ENCODE data around the gene WWP2. TPM values are rescaled to one million over a fixed set of nuclear protein-coding genes. Genes with fewer than 3 reads are reported as not detected.

The WWP2 gene
- total RNA-seq, 4 donors from 2014 or later = 21.9 to 32.8 (median 27.8) TPM

- no peaks in the 10 kb centered on the region for H3K27me3 ChIP-seq
- no peak for DNase-seq (ENCODE audit: extremely low spot score)
- WGBS = 100% methylated on average over 1 of the region's 2 CpGs
- TF ChIP-seq CTCF (IDR thresholded peaks at IDR 0.05) (no peak), EP300 (IDR thresholded peaks at IDR 0.05) (no peak)
- H3K36me3 ChIP-seq = peaks cover 0 to 29% (median 6%) of the 10 kb centered on the region in 4 donors
- H3K4me3 ChIP-seq = no peak overlapping the region
- intact Hi-C loops (cut with DNase I) = no loop called here
- peaks cover 19 to 32% (median 27%) of the 10 kb centered on the region in 4 donors for H3K4me1 ChIP-seq
- H3K9me3 ChIP-seq = no peaks in the 10 kb centered on the region
- no peak overlapping the region for H3K27ac ChIP-seq (replicated peaks in 1 of 4)
Observed at GRCh38 chr16:69840975-69841374, 78.8 kb downstream of the WWP2 start.

DNA sequence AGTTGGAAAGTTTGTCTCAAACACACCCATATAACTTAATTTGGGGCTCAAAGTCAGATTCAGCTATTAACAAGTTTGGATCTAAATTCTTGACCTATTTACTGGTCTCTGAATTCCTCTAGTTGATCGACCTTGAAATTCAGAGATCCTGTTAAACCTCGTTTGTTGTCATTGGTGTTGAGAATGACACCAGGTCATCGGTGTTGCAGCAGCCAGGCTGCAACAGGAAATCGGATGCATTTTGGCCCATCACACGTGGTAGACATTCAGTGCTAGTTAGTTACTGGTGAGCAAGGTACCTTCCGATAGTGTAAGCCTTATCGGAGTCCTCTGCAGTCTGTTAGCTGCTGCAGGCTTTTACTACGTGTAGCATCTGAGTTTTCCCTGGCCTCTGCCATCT lies 82.3 kb downstream of the WWP2 start:
- DNase-seq (ENCODE audit: extremely low spot score) = no peak
- H3K4me1 ChIP-seq = peaks cover 30 to 39% (median 35%) of the 10 kb centered on the region in 4 donors
- no peak for TF ChIP-seq POLR2A (IDR thresholded peaks at IDR 0.05; ENCODE audit: low read depth)
- no peak for TF ChIP-seq CTCF (IDR thresholded peaks at IDR 0.05)
- TF ChIP-seq EP300 (IDR thresholded peaks at IDR 0.05) = no peak
- no peak for TF ChIP-seq POLR2AphosphoS5 (IDR thresholded peaks at IDR 0.05)
- H3K36me3 ChIP-seq = peaks cover 0 to 29% (median 6%) of the 10 kb centered on the region in 4 donors
- H3K27ac ChIP-seq (replicated peaks in 1 of 4) = no peak overlapping the region
- H3K4me3 ChIP-seq = no peak overlapping the region
- no peaks in the 10 kb centered on the region for H3K9me3 ChIP-seq
- WGBS = 83% methylated on average over 7 of the region's 8 CpGs
- no peaks in the 10 kb centered on the region for H3K27me3 ChIP-seq
- intact Hi-C loops (cut with DNase I) = no loop called here

DNA sequence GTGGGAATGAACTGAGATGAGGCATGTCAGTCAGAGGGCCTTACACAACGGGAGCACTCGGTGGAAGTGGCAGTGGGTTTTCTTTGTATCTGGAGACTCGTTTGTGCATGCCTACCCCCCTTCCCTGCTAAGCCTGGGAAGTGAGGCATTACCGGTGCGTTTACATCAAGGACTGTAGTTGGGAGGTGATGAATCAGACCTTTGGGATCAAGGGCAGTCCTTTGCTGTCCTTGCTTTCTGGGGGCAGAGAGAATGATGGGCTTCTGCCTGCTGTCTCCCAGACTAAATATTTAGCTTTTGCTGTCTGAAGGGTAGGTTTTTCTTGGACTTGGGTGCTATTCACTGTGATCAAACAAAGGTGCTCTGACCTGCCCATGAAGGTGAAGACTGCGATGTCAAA lies 83.0 kb downstream of the WWP2 start:
- Histone ChIP-seq H3K36me3 (peaks cover 0 to 25% (median 6%) of the 10 kb centered on the region in 4 donors), H3K27me3 (no peaks in the 10 kb centered on the region), H3K27ac (replicated peaks in 1 of 4) (no peak overlapping the region), H3K4me3 (no peak overlapping the region), H3K9me3 (no peaks in the 10 kb centered on the region), H3K4me1 (peaks cover 29 to 38% (median 33%) of the 10 kb centered on the region in 4 donors)
- WGBS = 64% methylated on average over 6 of the region's 6 CpGs
- intact Hi-C loops (cut with DNase I) = no loop called here
- TF ChIP-seq EP300 (IDR thresholded peaks at IDR 0.05) (no peak), CTCF (IDR thresholded peaks at IDR 0.05) (no peak), POLR2AphosphoS5 (IDR thresholded peaks at IDR 0.05) (no peak), POLR2A (IDR thresholded peaks at IDR 0.05; ENCODE audit: low read depth) (no peak)
- DNase-seq (ENCODE audit: extremely low spot score) = no peak

DNA sequence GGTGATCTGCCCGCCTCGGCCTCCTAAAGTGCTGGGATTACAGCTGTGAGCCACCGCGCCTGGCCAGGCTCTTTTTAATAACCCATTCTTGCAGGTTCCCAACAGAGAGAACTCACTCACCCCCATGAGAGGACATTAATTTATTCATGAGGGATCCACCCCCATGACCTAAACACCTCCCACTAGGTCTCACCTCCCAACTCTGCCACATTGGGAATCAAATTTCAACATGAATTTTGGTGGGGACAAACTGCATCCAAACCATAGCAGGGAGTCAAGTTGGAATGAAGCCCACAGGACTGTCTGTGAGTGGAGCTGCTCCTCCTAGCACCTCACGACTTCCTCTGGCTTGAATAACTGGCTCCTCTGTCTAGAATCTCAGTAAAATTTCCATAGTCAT lies 85.5 kb downstream of the WWP2 start:
- intact Hi-C loops (cut with DNase I) = no loop called here
- TF ChIP-seq EP300 (IDR thresholded peaks at IDR 0.05) (no peak), POLR2A (IDR thresholded peaks at IDR 0.05; ENCODE audit: low read depth) (no peak), POLR2AphosphoS5 (IDR thresholded peaks at IDR 0.05) (no peak), CTCF (IDR thresholded peaks at IDR 0.05) (no peak)
- Histone ChIP-seq H3K27ac (replicated peaks in 1 of 4) (peak overlapping the region in 3 of 4 donors; percentile 68 to 84 (median 84)), H3K4me1 (peaks cover 26 to 44% (median 39%) of the 10 kb centered on the region in 4 donors), H3K27me3 (no peaks in the 10 kb centered on the region), H3K36me3 (peaks cover 0 to 12% (median 0%) of the 10 kb centered on the region in 4 donors), H3K4me3 (no peak overlapping the region), H3K9me3 (no peaks in the 10 kb centered on the region)
- DNase-seq (ENCODE audit: extremely low spot score) = no peak
- 89% methylated on average over 5 of the region's 5 CpGs for WGBS
